Activated gamma-delta T cell treated with anti-CD3 and anti-CD28 coated beads, Interleukin-2, amount 50 U/mL, for 16 hours (primary cell): Measurements from ENCODE around the gene USP15.

Source experiments
- DNase-seq: peaks from one replicate; pipeline ENCODE4 v3.0.0-alpha.2; 2020; ENCODE audit warnings: low read depth

Gene USP15

GRCh38 chr12:62259993-62260732, at the start of gene USP15:
Gene USP15, plus strand, starts transcription at chr12:62260404. Its CDS starts 11 bp downstream, at chr12:62260415.
- DNase-seq = peak; percentile 95

- DNase-seq = no peak
Observed at GRCh38 chr12:62210422-62210821, 49.8 kb upstream of the USP15 start.

DNA sequence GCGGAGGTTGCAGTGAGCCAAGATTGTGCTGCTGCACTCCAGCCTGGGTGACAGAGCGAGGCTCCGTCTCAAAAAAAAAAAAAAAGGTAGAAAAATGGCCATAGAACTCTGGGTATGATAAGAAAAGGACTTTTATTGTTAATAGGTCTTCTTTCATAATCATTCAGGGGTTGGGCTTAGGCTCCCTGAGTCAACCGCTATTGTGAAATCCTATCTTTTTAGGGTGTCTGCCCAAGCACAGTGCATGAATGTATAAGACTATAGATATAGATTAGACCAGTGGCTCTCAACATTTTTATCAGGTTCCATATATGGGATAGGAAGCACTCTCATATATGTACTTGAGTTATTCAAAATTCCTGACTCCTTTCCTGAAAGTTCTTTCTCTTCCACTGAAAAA, 48.7 kb upstream of the USP15 start:
- no peak for DNase-seq

- DNase-seq = no peak
Observed at GRCh38 chr12:62214846-62215245, 45.4 kb upstream of the USP15 start.

- DNase-seq = no peak
Observed at GRCh38 chr12:62215506-62215905, 44.7 kb upstream of the USP15 start.

DNA sequence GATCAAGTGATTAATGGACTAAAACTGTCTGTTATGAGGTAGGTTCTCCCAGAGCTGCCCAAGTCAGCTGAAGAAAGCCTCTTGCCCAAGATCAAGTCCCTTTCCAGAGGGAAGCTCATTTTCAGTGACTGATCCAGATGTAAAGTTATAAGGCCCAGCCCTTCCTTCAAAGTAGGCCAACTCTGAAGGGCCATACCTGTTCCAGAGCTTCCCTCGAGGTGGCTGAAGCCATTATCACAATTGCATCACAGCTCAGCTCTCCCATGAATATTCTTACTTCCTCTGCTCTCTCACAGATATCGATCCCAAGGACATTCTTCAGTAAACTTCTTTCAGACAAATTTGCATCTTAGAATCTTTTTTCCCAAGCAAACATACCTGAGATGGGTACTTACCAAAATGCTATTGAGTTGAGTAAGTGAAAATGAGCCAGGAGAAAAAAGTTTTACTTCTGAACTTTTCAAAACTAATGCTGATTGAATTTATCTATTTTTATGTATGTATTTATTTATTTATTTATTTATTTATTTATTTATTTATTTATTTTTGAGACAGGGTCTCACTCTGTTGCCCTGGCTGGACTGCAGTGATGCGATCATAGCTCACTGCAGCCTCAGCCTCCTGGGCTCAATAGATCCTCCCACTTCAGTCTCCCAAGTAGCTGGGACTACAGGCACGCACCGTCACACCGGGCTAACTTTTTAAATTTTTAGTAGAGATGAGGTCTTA, 42.6 kb upstream of the USP15 start:
- DNase-seq = no peak

GRCh38 chr12:62221107-62221506, 39.1 kb upstream of the USP15 start:
- no peak for DNase-seq

DNA sequence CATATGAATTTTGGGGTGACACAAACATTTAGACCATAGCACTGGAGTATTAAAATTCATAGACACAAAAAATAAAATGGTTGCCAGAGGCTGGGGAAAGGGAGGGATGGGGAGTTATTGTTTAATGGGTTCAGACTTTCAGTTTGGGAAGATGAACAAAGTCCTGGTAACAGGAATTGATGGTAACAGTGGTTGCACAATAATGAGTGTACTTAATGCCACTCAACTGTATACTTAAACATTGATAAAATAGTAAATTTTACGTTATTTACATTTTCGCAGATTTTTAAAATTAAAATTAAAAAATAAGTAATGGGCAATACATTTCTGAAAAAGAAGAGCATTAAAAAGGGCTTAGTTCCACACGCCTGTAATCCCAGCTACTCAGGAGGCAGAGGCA, 35.6 kb upstream of the USP15 start:
- no peak for DNase-seq

GRCh38 chr12:62227091-62227490, 33.1 kb upstream of the USP15 start:
- DNase-seq = no peak

DNA sequence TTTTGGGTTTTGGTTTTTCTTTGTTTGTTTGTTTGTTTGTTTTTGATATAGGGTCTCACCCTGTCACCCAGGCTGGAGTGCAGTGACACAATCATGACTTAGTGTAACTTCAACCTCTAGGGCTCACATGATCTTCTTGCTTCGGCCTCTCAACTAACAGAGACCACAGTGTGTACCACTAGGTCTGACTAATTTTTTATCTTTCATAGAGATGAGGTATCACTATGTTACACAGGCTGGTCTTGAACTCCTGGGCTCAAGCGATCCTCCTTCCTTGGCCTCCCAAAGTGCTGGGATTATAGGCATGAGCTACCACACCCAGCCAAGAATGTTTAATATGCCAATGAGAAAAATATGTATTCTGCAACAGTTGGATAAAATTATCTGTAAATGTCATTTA, 29.6 kb upstream of the USP15 start:
- no peak for DNase-seq

DNA sequence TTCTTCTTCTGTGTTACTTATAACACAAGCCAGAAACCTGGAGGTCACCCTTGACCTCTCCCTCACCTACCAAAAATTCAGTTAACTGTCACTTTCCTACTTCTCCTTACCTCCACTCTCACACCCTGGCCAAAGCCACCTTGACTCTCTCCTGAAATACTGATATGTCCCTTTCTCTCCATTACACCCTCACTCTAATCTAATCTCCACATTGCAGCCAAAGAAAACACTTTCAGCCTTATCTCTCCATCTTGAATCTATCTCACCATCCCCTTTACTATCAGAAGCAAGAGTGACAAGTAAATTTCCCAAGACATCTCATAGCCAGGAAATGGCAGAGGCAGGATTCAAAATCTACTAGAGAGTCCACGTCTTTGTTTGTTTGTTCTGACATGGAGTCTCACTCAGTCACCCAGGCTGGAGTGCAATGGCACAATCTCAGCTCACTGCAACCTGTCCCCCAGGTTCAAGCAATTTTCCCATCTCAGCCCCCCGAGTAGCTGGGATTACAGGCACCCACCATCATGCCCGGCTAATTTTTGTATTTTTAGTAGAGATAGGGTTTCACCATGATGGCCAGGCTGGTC, 28.0 kb upstream of the USP15 start:
- no peak for DNase-seq

DNA sequence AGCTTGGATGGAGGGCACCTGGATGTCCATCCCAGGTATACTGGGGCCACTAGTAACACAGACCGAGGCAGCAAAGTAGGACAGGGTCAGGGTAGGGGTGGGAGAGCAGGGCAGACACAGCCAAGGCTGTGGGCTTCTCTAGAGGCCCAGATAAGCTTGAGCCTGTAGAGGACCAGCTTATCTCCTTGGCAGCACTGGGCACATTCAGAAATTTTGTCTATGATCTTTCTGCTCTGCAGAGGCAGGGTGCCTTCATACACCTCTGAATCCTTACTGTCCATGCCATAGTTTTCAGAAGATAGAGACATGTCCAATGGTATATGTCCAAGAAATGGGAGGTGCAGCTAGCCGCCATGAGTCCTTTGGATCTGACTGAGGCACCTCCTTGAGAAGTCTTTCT, 26.4 kb upstream of the USP15 start:
- no peak for DNase-seq

- DNase-seq = no peak
Observed at GRCh38 chr12:62239571-62239970, 20.6 kb upstream of the USP15 start.

GRCh38 chr12:62247281-62248045, 12.7 kb upstream of the USP15 start:
- DNase-seq = no peak

DNA sequence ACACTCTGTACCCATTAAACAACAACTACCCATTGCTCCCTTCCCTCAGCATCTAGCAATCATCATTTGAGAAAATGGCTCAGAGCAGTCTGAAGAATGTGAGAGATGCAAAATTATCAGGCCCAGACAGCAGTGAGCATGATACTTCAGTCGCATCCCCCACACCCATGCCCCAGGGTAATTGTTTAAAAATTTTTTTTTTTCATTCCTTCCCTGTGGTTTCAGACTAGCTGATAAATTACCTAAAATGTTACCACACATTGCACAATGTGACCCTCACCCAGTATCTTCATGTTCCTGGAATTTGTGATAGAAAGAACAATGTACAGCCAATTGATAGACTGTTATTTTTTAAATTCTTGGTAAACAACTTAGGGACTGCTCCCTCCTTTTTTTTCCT, 11.3 kb upstream of the USP15 start:
- no peak for DNase-seq

- DNase-seq = no peak
Observed at GRCh38 chr12:62249419-62249818, 10.8 kb upstream of the USP15 start.

- DNase-seq = no peak
Observed at GRCh38 chr12:62250671-62251608, 9.3 kb upstream of the USP15 start.

GRCh38 chr12:62251609-62251958, 8.6 kb upstream of the USP15 start:
- DNase-seq = no peak

DNA sequence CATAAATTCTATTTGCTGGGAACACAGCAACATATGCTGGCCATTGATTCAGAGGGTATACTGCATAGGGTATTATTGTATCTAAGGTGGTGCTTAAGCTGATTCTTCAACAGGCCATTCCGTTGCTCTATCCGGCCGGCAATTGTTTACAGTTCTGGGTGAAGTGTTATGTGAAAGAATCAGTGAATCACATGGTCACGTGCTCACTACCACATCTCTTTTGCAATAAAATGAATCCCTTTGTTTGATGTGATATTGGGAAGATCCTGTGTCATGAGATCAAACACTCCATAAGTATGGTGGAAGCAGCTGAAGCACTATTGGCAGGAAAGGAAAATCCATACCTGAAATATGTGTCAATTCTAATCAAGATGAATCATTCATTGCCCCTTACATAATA, 7.6 kb upstream of the USP15 start:
- DNase-seq = no peak

- no peak for DNase-seq
Observed at GRCh38 chr12:62254967-62255366, 5.2 kb upstream of the USP15 start.

GRCh38 chr12:62256408-62257096, 3.7 kb upstream of the USP15 start:
- DNase-seq = peak; percentile 28
